Esophagus muscularis mucosa (tissue), 3 donors: ENCODE measurements around the gene MRPS25.

Experiments
- CTCF ChIP-seq, 3 experiments: fragments of 200-600 bp in 2 of 3; fragments of 450-650 bp in 1 of 3; sonication (generic) in 2 of 3; IDR thresholded peaks; one replicate each; pipeline ENCODE4 v1.5.1; 2017 to 2019; ENCODE audit warnings: antibody characterized with exemption in 3 of 3, mild to moderate bottlenecking in 2 of 3, moderate library complexity in 1 of 3
- POLR2A ChIP-seq: fragments of 450-650 bp; IDR thresholded peaks from one replicate; pipeline ENCODE4 v1.6.1; 2017; ENCODE audit warnings: antibody characterized with exemption, moderate library complexity, mild to moderate bottlenecking, low read depth
- POLR2AphosphoS5 ChIP-seq, 2 donors: sonication (generic); formaldehyde crosslinking; IDR thresholded peaks; one replicate each; pipeline ENCODE4 v1.6.1; 2017; ENCODE audit warnings: antibody characterized with exemption in 2 of 2

- TF ChIP-seq CTCF (IDR thresholded peaks at IDR 0.05): no peak
- TF ChIP-seq POLR2A: no peak
- no peak for TF ChIP-seq POLR2AphosphoS5 (IDR thresholded peaks at IDR 0.05)
These were observed 24.3 kb downstream of the MRPS25 start for GRCh38 chr3:15040844-15041243.
